Neutrophil (primary cell): Measurements from ENCODE around the gene SERPINE1.

Source experiments
- H3K27ac ChIP-seq: fragments of 200-600 bp; sonication (generic); 2 replicates; pipeline ENCODE4 v1.5.1; 2016; ENCODE audit warnings: mild to moderate bottlenecking, moderate library complexity
- H3K27me3 ChIP-seq: fragments of 200-600 bp; sonication (generic); 2 replicates; pipeline ENCODE4 v1.6.0; 2016; ENCODE audit warnings: mild to moderate bottlenecking
- H3K36me3 ChIP-seq: fragments of 200-600 bp; sonication (generic); 2 replicates; pipeline ENCODE4 v1.5.1; 2017
- H3K4me1 ChIP-seq, 2 experiments: fragments of 200-600 bp in 1 of 2; sonication (generic) in 1 of 2; 1 replicate in 1 of 2; 2 replicates in 1 of 2; pipeline versions ENCODE4 v1.5.1 to v1.6.1; 2013 to 2016; ENCODE audit warnings: low read depth in 1 of 2, low read length in 1 of 2, mild to moderate bottlenecking in 1 of 2, moderate library complexity in 1 of 2; ENCODE audit not compliant: control insufficient read depth in 1 of 2, insufficient read depth in 1 of 2
- H3K4me3 ChIP-seq, 2 experiments: fragments of 200-600 bp in 1 of 2; sonication (generic) in 1 of 2; 1 replicate in 1 of 2; 2 replicates in 1 of 2; pipeline ENCODE4 v1.5.1; 2013 to 2016; ENCODE audit warnings: low read depth in 1 of 2, low read length in 1 of 2, mild to moderate bottlenecking in 1 of 2, moderate library complexity in 1 of 2
- H3K9me3 ChIP-seq: fragments of 200-600 bp; sonication (generic); 2 replicates; pipeline ENCODE4 v1.5.1; 2016
- CTCF ChIP-seq: fragments of 200-600 bp; sonication (generic); IDR thresholded peaks from 2 replicates; pipeline ENCODE4 v1.5.1; 2016; ENCODE audit warnings: antibody characterized with exemption

The SERPINE1 gene

GRCh38 chr7:101172854-101173751 is 46.2 kb downstream of the SERPINE1 start:
- no peak for TF ChIP-seq CTCF
- H3K4me3 ChIP-seq = no peak overlapping the region
- H3K9me3 ChIP-seq = no peaks in the 10 kb centered on the region
- peaks cover 0 to 11% of the 10 kb centered on the region in 2 experiments for H3K4me1 ChIP-seq
- no peaks in the 10 kb centered on the region for H3K36me3 ChIP-seq
- H3K27ac ChIP-seq = no peak overlapping the region
- peaks cover 100% of the 10 kb centered on the region for H3K27me3 ChIP-seq

GRCh38 chr7:101173752-101174244 is 46.9 kb downstream of the SERPINE1 start:
- Histone ChIP-seq H3K36me3 (no peaks in the 10 kb centered on the region), H3K27ac (no peak overlapping the region), H3K4me1 (peaks cover 0 to 11% of the 10 kb centered on the region in 2 experiments), H3K27me3 (peaks cover 100% of the 10 kb centered on the region), H3K9me3 (no peaks in the 10 kb centered on the region), H3K4me3 (no peak overlapping the region)
- TF ChIP-seq CTCF = no peak

GRCh38 chr7:101174322-101174854 is 47.5 kb downstream of the SERPINE1 start:
- no peaks in the 10 kb centered on the region for H3K36me3 ChIP-seq
- no peaks in the 10 kb centered on the region for H3K9me3 ChIP-seq
- H3K27me3 ChIP-seq = peaks cover 100% of the 10 kb centered on the region
- no peak overlapping the region for H3K4me3 ChIP-seq
- peaks cover 0 to 11% of the 10 kb centered on the region in 2 experiments for H3K4me1 ChIP-seq
- no peak for TF ChIP-seq CTCF
- no peak overlapping the region for H3K27ac ChIP-seq

GRCh38 chr7:101175664-101176063 is 48.8 kb downstream of the SERPINE1 start:
- Histone ChIP-seq H3K36me3 (no peaks in the 10 kb centered on the region), H3K27me3 (peaks cover 100% of the 10 kb centered on the region), H3K9me3 (no peaks in the 10 kb centered on the region), H3K4me3 (no peak overlapping the region), H3K27ac (no peak overlapping the region), H3K4me1 (peaks cover 0 to 11% of the 10 kb centered on the region in 2 experiments)
- TF ChIP-seq CTCF = no peak

GRCh38 chr7:101177644-101178043 is 50.7 kb downstream of the SERPINE1 start:
- no peak for TF ChIP-seq CTCF
- no peaks in the 10 kb centered on the region for H3K36me3 ChIP-seq
- peaks cover 100% of the 10 kb centered on the region for H3K27me3 ChIP-seq
- no peak overlapping the region for H3K27ac ChIP-seq
- no peaks in the 10 kb centered on the region for H3K9me3 ChIP-seq
- peaks cover 0 to 4% of the 10 kb centered on the region in 2 experiments for H3K4me1 ChIP-seq
- no peak overlapping the region for H3K4me3 ChIP-seq
